OCI-LY3 (cell line): Measurements from ENCODE around the gene NPVF.

Source experiments
- EZH2phosphoT487 ChIP-seq: fragments of 200-600 bp; shearing (Covaris generic); IDR thresholded peaks from 2 replicates; pipeline ENCODE4 v1.6.1; 2018; ENCODE audit warnings: antibody characterized with exemption, mixed run types, low read depth
- TF ChIP-seq, protein P1 (sequence below): fragments of 200-600, 300-600 bp; sonication (generic); IDR thresholded peaks from 2 replicates; pipeline ENCODE4 v1.5.1; 2014; ENCODE audit warnings: antibody characterized with exemption, low read length, low read depth

DNA sequence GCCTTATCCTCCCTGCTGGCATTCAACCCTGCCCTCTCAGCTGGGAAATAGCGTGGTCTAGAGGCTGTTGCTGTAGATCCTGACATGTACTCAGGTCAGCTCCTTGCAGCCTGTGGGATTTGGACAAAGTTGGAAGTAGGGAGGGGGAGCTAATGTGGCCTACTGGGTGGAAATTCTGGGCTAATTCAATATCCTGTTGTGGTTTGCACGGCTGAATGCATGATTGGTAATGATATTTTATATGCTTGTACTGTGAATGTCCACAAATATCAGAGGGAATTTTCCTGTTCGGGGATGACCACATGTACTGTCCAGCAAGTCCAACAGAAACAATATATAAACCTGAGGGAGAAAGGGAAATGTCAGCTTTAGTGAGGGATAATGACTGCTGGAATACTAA lies 22.1 kb upstream of the NPVF start:
- TF ChIP-seq, protein P1, sequence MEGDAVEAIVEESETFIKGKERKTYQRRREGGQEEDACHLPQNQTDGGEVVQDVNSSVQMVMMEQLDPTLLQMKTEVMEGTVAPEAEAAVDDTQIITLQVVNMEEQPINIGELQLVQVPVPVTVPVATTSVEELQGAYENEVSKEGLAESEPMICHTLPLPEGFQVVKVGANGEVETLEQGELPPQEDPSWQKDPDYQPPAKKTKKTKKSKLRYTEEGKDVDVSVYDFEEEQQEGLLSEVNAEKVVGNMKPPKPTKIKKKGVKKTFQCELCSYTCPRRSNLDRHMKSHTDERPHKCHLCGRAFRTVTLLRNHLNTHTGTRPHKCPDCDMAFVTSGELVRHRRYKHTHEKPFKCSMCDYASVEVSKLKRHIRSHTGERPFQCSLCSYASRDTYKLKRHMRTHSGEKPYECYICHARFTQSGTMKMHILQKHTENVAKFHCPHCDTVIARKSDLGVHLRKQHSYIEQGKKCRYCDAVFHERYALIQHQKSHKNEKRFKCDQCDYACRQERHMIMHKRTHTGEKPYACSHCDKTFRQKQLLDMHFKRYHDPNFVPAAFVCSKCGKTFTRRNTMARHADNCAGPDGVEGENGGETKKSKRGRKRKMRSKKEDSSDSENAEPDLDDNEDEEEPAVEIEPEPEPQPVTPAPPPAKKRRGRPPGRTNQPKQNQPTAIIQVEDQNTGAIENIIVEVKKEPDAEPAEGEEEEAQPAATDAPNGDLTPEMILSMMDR: no peak
- no peak for TF ChIP-seq EZH2phosphoT487
